A549 treated with CpdA at 1 μM for 4 hours (cell line): ENCODE measurements around the gene TREM1. TPM values are rescaled to one million over a fixed set of nuclear protein-coding genes. Genes with fewer than 3 reads are reported as not detected.

Experiments used
- total RNA-seq: library from RNA; stranded (reverse); fragments of 200-300 nt; extraction: Qiagen RNA extraction; gene quantifications from 5 replicates; pipeline ENCODE4 v1.2.3, GENCODE V29; 2022; ENCODE audit warnings: low read depth

TREM1 gene
- total RNA-seq, result 0.23 to 0.49 TPM (median 0.29 TPM) in 3 of 5 replicates, not detected in the others

GRCh38 chr6:41286544-41287346, at the start of gene TREM1:
Gene TREM1, minus strand, starts transcription at chr6:41286682. Its CDS starts 27 bp downstream, at chr6:41286655.

DNA sequence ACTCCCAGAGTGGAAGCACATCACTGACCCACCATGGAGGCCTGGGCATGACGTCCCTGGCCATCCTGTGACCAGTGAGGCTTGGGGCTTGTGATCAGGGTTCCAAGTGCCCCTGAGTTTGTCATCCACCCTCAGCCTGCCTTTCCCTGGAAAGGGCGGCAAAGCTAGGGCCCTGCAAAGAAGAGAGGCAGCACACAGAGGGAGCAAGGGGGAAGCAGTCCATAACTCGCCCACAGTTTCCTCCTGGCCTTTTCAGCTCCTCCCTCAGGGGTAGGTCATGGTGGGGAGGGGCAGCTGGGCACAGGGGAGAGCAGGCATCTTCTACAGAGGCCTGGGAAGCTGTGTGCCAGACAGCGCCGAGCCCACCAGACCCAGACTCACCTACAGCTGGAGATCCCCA, 48.8 kb upstream of the TREM1 start, which contains the start of gene NCR2:
Gene NCR2 (plus strand): TSS at position 313 of the 400 bp plus-strand sequence. CDS start 269 bp downstream, outside the sequence.

DNA sequence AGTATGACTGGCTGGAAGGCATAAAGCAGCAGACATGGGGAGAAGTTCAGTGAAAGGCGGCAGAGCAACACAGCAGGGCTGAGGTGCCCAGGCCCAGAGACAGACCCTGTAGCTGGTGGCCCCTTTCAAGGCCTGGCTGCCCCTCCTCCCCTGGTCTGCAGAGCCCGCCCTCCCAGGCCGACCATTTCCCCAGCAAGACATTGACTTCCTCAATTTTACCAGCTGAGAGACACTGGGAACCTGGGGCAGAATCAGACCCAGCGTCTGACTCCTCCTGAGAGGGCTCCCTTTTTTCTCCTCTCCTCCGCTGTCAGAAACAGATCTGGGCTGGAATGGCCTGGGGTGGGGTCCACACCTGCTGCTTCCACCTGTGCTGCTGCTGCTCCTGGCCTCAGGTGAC, 58.4 kb downstream of the TREM1 start, which contains the start of gene TREML4:
Gene TREML4 (plus strand): TSS at position 254 of the 400 bp plus-strand sequence. CDS start 79 bp downstream, at position 333.

Other genes with a start within 250 kb of the TREM1 start
- 0.20 to 0.40 TPM (median 0.34 TPM) in 5 replicates for gene UNC5CL, start 247.5 kb downstream of the TREM1 start, total RNA-seq
- gene TSPO2, start 244.2 kb downstream of the TREM1 start, total RNA-seq, result 0.10 TPM in 1 of 5 replicates, not detected in the others
- not detected in 5 replicates for gene APOBEC2, start 233.5 kb downstream of the TREM1 start, total RNA-seq
- gene OARD1, start 214.3 kb downstream of the TREM1 start, total RNA-seq, result 18.8 to 23.2 TPM (median 20.5 TPM) in 5 replicates
- gene NFYA, start 213.7 kb downstream of the TREM1 start, total RNA-seq, result 11.5 to 15.4 TPM (median 14.2 TPM) in 5 replicates
- not detected in 5 replicates for gene TREML1, start 132.3 kb downstream of the TREM1 start, total RNA-seq
- not detected in 5 replicates for gene TREM2, start 123.6 kb downstream of the TREM1 start, total RNA-seq
- gene TREML2, start 85.5 kb downstream of the TREM1 start, total RNA-seq, result not detected in 5 replicates
- gene TREML4, start 58.3 kb downstream of the TREM1 start, total RNA-seq, result not detected in 5 replicates
- gene NCR2, start 48.9 kb upstream of the TREM1 start, total RNA-seq, result not detected in 5 replicates